ENCODE measurements around the gene KLRF2.

DNA sequence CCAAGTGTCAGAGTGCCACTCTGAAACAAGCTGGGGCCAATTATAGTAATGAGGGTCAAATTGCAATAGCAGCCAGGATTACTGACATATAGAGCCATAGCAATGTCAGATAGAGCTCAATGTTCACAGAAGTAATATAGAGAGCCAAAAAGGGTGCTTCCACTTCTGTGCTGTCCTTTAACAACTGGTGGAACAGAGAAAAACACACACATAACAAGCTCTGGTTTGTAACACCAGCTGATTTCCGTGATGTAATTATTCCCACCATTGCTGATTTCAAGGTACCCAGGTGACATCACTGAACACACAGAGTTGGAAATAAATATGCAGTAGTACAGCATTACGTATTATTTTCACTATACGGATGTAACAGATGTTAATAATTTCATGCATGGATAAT lies 9.1 kb upstream of the KLRF2 start:
- TF ChIP-seq, protein P1, sequence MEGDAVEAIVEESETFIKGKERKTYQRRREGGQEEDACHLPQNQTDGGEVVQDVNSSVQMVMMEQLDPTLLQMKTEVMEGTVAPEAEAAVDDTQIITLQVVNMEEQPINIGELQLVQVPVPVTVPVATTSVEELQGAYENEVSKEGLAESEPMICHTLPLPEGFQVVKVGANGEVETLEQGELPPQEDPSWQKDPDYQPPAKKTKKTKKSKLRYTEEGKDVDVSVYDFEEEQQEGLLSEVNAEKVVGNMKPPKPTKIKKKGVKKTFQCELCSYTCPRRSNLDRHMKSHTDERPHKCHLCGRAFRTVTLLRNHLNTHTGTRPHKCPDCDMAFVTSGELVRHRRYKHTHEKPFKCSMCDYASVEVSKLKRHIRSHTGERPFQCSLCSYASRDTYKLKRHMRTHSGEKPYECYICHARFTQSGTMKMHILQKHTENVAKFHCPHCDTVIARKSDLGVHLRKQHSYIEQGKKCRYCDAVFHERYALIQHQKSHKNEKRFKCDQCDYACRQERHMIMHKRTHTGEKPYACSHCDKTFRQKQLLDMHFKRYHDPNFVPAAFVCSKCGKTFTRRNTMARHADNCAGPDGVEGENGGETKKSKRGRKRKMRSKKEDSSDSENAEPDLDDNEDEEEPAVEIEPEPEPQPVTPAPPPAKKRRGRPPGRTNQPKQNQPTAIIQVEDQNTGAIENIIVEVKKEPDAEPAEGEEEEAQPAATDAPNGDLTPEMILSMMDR (IDR thresholded peaks at IDR 0.05; ENCODE audit: low read depth, low read length, missing input control) = no peak
- TF ChIP-seq SP1 (IDR thresholded peaks at IDR 0.05) = no peak
- TF ChIP-seq, protein P2, sequence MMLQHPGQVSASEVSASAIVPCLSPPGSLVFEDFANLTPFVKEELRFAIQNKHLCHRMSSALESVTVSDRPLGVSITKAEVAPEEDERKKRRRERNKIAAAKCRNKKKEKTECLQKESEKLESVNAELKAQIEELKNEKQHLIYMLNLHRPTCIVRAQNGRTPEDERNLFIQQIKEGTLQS (IDR thresholded peaks at IDR 0.05) = no peak
